SK-N-DZ (cell line): Measurements from ENCODE around the gene ELAVL1.

ENCODE experiments used
- DNase-seq: peaks from one replicate; pipeline ENCODE4 v3.0.0-alpha.2; 2015; ENCODE audit warnings: low spot score

The ELAVL1 gene

DNA sequence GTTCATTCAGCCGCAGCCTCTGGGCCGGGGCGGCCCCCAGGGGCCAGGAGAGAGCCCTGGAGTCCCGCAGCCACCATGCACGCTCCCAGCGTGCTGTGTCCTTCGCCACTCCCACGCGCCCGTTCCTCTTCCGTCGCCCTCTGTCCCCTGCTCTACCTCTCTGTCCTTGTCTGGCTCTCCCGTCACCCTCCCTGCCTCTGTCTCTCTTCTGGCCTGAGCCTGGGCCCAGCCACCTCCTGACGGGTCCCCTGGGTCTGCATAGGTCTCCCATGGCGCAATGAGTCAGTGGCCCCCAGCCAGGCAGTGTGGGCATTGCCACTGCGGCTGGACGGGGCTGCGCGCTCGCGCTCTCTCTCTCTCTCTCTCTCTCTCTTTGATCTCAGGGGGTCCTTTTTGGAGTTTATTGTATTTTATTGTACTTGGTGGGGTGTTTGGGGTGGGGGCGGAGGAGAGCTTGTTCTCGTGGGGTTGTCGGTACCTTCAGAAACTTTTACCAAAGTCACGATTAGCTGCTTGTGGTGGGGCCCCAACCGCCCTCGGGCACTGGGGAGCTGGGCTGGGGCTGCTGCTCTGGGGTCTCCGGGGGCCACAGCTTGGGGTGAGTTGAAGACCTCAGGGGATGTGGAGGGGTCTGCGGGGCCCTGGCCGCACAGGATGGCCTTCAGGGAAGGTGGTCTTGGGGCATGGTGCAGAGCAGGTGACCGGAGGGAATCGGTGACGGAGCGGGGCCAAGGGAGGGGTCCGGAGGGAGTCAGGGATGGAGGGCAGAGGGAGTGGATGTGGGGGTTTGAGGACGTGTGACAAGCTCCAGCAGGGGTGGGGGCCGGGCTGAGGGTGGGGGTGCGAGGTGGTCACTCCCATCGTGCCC, 92.5 kb downstream of the ELAVL1 start:
- no peak for DNase-seq

DNA sequence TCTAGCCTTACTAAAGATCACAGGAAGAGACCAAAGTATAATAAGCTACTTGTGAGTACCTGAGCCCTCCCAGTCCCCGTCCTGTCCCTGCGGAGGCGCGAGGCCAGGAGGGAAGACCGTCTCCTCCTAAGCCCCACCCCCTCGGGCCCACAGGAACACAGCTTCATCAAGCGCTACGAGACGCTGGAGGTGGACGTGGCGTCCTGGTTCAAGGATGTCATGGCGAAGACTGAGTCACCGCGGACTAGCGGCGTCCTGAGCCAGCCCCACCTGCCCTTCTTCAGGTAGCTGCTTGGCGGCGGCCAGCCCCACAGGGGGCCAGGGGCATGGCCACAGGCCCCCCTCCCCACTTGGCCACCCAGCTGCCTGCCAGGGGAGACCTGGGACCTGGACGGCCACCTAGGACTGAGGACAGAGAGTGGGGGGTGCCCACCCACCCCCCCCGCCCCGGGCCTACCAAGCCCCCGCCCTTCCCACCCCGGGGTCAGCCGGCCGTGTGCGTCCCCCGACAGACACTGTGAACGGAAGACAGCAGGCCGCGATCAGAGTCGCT, 93.2 kb downstream of the ELAVL1 start:
- DNase-seq = no peak

GRCh38 chr19:7911508-7912143, 93.8 kb downstream of the ELAVL1 start:
- no peak for DNase-seq

DNA sequence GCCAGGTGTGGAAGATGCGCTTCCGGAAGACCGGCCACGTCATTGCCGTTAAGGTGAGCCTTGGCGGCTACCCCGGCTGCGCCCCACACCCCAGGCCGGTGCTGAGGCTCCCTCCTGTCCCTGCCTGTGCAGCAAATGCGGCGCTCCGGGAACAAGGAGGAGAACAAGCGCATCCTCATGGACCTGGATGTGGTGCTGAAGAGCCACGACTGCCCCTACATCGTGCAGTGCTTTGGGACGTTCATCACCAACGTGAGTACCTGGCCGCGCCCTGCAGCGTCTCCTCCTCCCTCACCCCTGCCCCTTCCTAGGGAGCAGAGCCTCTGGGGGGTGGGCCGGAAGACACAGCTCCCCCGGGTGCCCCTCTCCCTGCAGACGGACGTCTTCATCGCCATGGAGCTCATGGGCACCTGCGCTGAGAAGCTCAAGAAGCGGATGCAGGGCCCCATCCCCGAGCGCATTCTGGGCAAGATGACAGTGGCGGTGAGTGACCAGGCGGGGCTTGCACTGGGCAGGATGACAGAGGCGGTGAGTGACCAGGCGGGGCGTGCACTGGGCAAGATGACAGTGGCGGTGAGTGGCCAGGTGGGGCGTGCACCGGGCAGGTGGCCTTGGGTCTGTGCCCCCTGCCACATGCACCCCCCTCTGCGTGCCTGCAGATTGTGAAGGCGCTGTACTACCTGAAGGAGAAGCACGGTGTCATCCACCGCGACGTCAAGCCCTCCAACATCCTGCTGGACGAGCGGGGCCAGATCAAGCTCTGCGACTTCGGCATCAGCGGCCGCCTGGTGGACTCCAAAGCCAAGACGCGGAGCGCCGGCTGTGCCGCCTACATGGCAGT, 94.9 kb downstream of the ELAVL1 start:
- no peak for DNase-seq

GRCh38 chr19:7909471-7910067, 95.9 kb downstream of the ELAVL1 start:
- no peak for DNase-seq

DNA sequence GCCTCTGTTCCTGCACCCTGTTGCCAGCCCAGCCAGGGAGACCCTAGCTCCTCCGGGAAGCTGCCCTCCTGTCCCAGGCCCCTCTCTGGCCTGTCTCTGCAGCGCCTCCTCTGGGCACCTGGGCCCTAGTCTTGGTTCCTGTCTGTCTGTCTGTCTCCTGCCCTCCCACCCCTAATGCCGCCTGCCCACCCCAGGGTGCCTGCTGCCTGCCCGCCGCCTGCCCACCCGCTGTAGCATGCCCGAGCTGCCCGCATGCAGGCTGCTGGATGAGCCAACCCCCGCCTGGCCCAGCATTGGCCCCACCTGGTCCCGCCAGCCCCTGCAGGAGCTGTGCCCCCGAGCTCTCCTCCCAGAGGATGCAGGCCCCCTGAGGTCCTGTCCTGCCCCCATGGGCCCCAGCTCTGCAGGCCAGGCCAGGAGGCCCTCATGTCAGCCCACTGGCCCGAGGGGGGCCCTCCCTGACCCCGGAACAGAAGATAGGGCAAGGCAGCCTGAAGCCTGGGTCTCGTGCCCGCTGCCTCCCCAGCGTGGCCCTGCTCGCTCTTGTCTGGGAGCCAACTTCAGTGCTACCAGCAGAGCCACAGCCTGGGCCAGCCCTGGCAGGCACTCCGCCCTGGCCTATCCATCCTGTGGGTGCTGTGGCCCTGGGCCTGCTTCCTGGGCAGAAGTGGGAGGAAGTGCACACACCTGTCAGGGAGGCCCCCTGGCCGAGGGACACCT, 96.5 kb downstream of the ELAVL1 start:
- DNase-seq = no peak
